GM21528 (cell line): ENCODE results near the gene DACH2.
A peak's percentile ranks its signal among the peaks of the same experiment; 100 is the strongest.
"Not testable (repeated sequence)": the region's sequence is repeated elsewhere in the genome, so short reads cannot be mapped to it uniquely, and the experiment has no call there.

Experiments used
- ATAC-seq: cut with Tn5 transposase; IDR thresholded peaks from one replicate; pipeline ENCODE4 v1.9.1; 2021; ENCODE audit warnings: mild to moderate bottlenecking, moderate library complexity; ENCODE audit not compliant: unreplicated experiment, low FRiP score

The DACH2 gene

GRCh38 chrX:86148024-86148511 lies at the start of gene DACH2:
TSS of gene DACH2 (plus strand) at chrX:86148451.
- ATAC-seq, result peak; percentile 99

- no peak for ATAC-seq
These were observed 45.9 kb upstream of the DACH2 start for GRCh38 chrX:86102341-86102740.

- ATAC-seq, result no peak
These were observed 45.2 kb upstream of the DACH2 start for GRCh38 chrX:86103061-86103460.

GRCh38 chrX:86104526-86104925 lies 43.7 kb upstream of the DACH2 start:
- no peak for ATAC-seq

- no peak for ATAC-seq
These were observed 26.3 kb upstream of the DACH2 start for GRCh38 chrX:86121916-86122315.

GRCh38 chrX:86133761-86134160 lies 14.5 kb upstream of the DACH2 start:
- no peak for ATAC-seq

GRCh38 chrX:86137071-86137470 lies 11.2 kb upstream of the DACH2 start:
- ATAC-seq, result no peak

GRCh38 chrX:86141786-86142185 lies 6.5 kb upstream of the DACH2 start:
- no peak for ATAC-seq

GRCh38 chrX:86146102-86146501 lies 2.1 kb upstream of the DACH2 start:
- no peak for ATAC-seq

GRCh38 chrX:86148594-86148993 lies 343 bp downstream of the DACH2 start:
- no peak for ATAC-seq

GRCh38 chrX:86149119-86149518 lies 868 bp downstream of the DACH2 start:
- no peak for ATAC-seq

- ATAC-seq, result no peak
These were observed 6.3 kb downstream of the DACH2 start for GRCh38 chrX:86154553-86154952.

GRCh38 chrX:86171366-86171765 lies 23.1 kb downstream of the DACH2 start:
- ATAC-seq, result no peak

GRCh38 chrX:86178906-86179305 lies 30.7 kb downstream of the DACH2 start:
- ATAC-seq, result no peak

- not testable (repeated sequence) for ATAC-seq
These were observed 33.1 kb downstream of the DACH2 start for GRCh38 chrX:86181325-86181724.

GRCh38 chrX:86192827-86193226 lies 44.6 kb downstream of the DACH2 start:
- ATAC-seq, result no peak

GRCh38 chrX:86194758-86195157 lies 46.5 kb downstream of the DACH2 start:
- ATAC-seq, result no peak

GRCh38 chrX:86195343-86195742 lies 47.1 kb downstream of the DACH2 start:
- no peak for ATAC-seq

GRCh38 chrX:86197815-86198214 lies 49.6 kb downstream of the DACH2 start:
- no peak for ATAC-seq

GRCh38 chrX:86210772-86211171 lies 62.5 kb downstream of the DACH2 start:
- ATAC-seq, result no peak

- ATAC-seq, result no peak
These were observed 67.0 kb downstream of the DACH2 start for GRCh38 chrX:86215260-86215659.

GRCh38 chrX:86237482-86237881 lies 89.2 kb downstream of the DACH2 start:
- ATAC-seq, result no peak

GRCh38 chrX:86241547-86241946 lies 93.3 kb downstream of the DACH2 start:
- ATAC-seq, result no peak
